AG04449 (cell line): Measurements from ENCODE around the gene OR2A12.

Experiments
- CTCF ChIA-PET: fragments of 350-600 bp; formaldehyde crosslinking; extraction: SDS; loops from one replicate; lab custom pipeline; 2021; ENCODE audit warnings: antibody characterized with exemption; lab: Yijun Ruan, JAX
- POLR2A ChIA-PET: fragments of 400-600, 350-600 bp; formaldehyde crosslinking; extraction: SDS; loops from one replicate; lab custom pipeline; 2020; ENCODE audit warnings: antibody characterized with exemption, inconsistent platforms; lab: Yijun Ruan, JAX
- DNase-seq: peaks from one replicate; pipeline ENCODE4 v3.0.0-alpha.2; 2010; ENCODE audit warnings: low read depth, low spot score
- H3K4me3 ChIP-seq: 2 replicates; pipeline ENCODE4 v1.5.1; 2011; ENCODE audit warnings: low read depth, mild to moderate bottlenecking, control low read depth, low read length
- TF ChIP-seq, protein P1 (sequence below): IDR thresholded peaks from one replicate; pipeline ENCODE4 v1.5.1; 2011; ENCODE audit warnings: mild to moderate bottlenecking, moderate library complexity, low read length, control low read depth, inconsistent platforms; ENCODE audit not compliant: insufficient read depth; ENCODE audit errors: missing control alignments

OR2A12 gene

DNA sequence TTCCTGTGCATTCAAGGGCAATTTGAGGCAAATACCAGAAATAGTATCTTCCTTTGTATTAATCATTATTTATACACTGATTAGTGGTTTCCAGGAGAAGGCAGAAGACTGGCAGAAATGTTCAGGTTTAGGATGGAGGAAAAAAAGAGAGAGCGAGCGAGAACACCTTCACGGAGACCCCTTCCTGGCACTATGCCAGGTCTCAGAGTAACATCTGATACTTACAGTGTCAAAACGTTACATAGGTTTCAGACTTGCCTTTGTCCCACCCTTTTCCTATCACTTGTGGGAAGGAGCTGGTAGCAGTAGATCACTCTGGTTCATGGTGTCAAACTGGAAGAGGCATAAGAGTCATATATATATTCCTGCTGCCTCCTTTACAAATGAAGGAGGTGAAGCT lies 652 bp downstream of the OR2A12 start:
- H3K4me3 ChIP-seq, result no peak overlapping the region
- TF ChIP-seq, protein P1, sequence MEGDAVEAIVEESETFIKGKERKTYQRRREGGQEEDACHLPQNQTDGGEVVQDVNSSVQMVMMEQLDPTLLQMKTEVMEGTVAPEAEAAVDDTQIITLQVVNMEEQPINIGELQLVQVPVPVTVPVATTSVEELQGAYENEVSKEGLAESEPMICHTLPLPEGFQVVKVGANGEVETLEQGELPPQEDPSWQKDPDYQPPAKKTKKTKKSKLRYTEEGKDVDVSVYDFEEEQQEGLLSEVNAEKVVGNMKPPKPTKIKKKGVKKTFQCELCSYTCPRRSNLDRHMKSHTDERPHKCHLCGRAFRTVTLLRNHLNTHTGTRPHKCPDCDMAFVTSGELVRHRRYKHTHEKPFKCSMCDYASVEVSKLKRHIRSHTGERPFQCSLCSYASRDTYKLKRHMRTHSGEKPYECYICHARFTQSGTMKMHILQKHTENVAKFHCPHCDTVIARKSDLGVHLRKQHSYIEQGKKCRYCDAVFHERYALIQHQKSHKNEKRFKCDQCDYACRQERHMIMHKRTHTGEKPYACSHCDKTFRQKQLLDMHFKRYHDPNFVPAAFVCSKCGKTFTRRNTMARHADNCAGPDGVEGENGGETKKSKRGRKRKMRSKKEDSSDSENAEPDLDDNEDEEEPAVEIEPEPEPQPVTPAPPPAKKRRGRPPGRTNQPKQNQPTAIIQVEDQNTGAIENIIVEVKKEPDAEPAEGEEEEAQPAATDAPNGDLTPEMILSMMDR, result no peak
- ChIA-PET POLR2A (no interaction called here), CTCF (no interaction called here)
- DNase-seq, result no peak

DNA sequence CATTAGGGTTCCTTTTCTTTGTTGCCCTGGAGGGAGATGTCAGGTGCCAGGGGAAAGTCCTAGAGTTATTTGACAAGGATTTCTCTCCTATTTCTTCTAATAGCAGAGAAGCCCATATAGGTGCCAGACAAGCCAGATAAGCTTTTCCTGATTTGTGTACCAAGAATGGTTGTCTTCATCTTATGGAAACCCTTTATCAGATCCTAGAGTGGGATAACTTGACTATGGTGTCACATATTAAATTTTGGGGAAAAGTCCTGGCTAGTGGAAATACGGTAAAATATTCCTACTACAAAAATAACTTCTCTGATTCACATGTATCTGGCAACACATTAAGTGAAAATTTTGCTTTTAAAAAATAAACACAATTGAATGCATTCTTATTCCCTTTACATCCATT lies 1.2 kb downstream of the OR2A12 start:
- no peak overlapping the region for H3K4me3 ChIP-seq
- DNase-seq, result no peak
- TF ChIP-seq, protein P1, result no peak
- POLR2A ChIA-PET, result no interaction called here
- CTCF ChIA-PET, result no interaction called here

DNA sequence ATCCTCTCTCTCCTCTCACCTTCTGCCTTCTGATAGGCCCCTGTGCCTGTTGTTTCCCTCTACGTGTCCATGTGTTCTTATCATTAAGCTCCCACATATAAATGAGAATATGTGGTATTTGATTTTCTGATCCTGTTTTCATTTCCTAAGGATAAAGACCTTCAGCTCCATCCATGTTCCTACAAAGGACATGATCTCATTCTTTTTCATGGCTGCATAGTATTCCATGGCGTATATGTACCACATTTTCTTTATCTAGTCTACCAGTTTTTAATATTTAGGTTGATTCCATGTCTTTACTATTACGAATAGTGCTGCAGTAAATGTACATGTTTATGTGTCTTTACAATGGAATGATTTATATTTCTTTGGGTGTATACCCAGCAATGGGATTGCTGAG lies 4.6 kb downstream of the OR2A12 start:
- no peak overlapping the region for H3K4me3 ChIP-seq
- ChIA-PET CTCF (no interaction called here), POLR2A (no interaction called here)
- no peak for DNase-seq
- TF ChIP-seq, protein P1, result no peak

DNA sequence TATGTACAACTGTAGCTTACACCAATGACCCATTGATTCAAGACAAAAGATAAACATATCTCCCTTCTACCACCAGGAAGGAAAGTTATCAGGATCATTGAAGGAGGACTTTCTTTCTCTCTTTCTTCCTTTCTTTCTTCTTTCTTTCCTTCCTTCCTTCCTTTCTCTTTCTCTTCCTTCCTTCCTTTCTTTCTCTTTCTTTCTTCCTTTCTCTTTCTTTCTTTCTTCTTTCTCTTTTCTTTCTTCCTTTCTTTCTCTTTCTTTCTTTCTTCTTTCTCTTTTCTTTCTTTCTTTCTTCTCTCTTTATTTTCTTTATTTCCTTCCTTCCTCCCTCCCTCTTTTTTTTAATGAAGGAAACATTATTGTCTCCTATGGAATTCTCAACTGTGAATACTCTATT lies 12.7 kb downstream of the OR2A12 start:
- CTCF ChIA-PET, result no interaction called here
- no peak overlapping the region for H3K4me3 ChIP-seq
- POLR2A ChIA-PET, result no interaction called here
- TF ChIP-seq, protein P1, result no peak
- no peak for DNase-seq

DNA sequence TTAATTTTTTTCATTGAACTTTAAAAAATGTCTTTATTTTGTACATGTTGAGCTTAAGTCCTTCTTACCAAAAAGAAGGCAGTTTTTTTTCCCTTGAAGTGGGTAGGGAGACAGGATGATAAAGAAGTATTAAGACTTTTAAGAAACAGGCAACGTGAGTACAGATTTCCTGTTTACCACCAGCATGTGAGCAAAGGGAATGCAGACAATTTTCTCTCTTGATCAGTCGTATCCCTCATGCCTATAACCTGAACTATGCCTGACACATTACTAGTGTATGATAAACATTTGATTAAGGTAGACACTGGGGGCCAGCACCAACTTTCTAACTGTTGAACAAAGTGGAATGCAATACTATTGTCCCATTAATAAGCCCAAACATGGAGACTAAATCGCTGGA lies 14.5 kb downstream of the OR2A12 start:
- POLR2A ChIA-PET, result no interaction called here
- TF ChIP-seq, protein P1, result no peak
- CTCF ChIA-PET, result interaction anchor here (0.6 kb wide), 1 partner anchor 45 kb away, joined by 3 read pairs; no protein-coding TSS in a partner anchor
- H3K4me3 ChIP-seq, result no peak overlapping the region
- DNase-seq, result no peak

DNA sequence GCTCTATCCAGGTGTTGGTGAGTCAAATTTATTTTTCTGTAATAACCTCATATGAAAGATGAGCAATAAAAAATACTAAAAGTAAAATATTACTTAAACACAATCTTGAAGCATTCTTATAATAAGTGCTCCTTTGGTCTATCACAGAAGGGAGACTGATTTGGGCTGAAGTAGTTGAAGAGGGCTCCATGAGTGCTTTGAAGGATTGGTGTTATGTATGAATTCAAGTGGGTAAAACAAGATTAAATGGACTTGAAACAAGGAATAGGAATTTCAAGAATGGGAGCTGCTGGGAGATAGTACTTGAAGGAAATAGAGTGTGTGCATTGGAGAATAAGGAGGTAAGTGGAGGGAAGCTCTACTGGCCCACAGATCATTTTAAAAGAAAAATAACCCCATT lies 16.0 kb downstream of the OR2A12 start:
- ChIA-PET CTCF (no interaction called here), POLR2A (no interaction called here)
- TF ChIP-seq, protein P1, result no peak
- DNase-seq, result no peak
- no peak overlapping the region for H3K4me3 ChIP-seq
